Right ventricle myocardium superior (tissue), 1 donor: ENCODE results near the gene MFAP4. TPM values are rescaled to one million over a fixed set of nuclear protein-coding genes. Genes with fewer than 3 reads are reported as not detected.

Source experiments
- ATAC-seq: fragments of 200-7000 bp; cut with Tn5 transposase; one replicate; pipeline ENCODE4 v1.9.1; 2020; ENCODE audit warnings: mild to moderate bottlenecking; ENCODE audit not compliant: poor library complexity
- DNase-seq: peaks from one replicate; pipeline ENCODE4 v3.0.0-alpha.2; 2020
- intact Hi-C: fragments of 100-400 bp; cut with DNase I; formaldehyde crosslinking; loops from one replicate; pipeline ENCODE4 v1.11.2; 2022
- total RNA-seq: library from RNA; stranded (reverse); fragmentation: NEBNext Ultra II Directional; extraction: Animal tissue kit (Norgen Biotek cat#: 25700); gene quantifications from one replicate; pipeline ENCODE4 v1.2.1, GENCODE V29; 2021
- donor health status: DM: no; HTN: yes; CAD: no; lungs with severe emphysema.

The MFAP4 gene
- total RNA-seq, 1 donor from 2014 or later, result 42.9 TPM

GRCh38 chr17:19376811-19377210 is 10.2 kb downstream of the MFAP4 start:
- DNase-seq (no peak), ATAC-seq (no peak)
- intact Hi-C loops, result no loop called here

- no peak for ATAC-seq
- intact Hi-C loops, result no loop called here
These were observed 11.3 kb downstream of the MFAP4 start for GRCh38 chr17:19375732-19376131.

GRCh38 chr17:19374136-19374535 is 12.9 kb downstream of the MFAP4 start:
- DNase-seq, result no peak
- ATAC-seq, result no peak
- intact Hi-C loops, result no loop called here

More at GRCh38 chr17:19375732-19376131, 11.3 kb downstream of the MFAP4 start:
- no peak for DNase-seq

GRCh38 chr17:19372866-19373504 is 14.0 kb downstream of the MFAP4 start:
- DNase-seq (no peak), ATAC-seq (no peak)
- intact Hi-C loops, result no loop called here

GRCh38 chr17:19372439-19372838 is 14.6 kb downstream of the MFAP4 start:
- intact Hi-C loops, result no loop called here
- ATAC-seq (no peak), DNase-seq (no peak)

GRCh38 chr17:19372011-19372370 is 15.0 kb downstream of the MFAP4 start:
- no peak for DNase-seq
- no peak for ATAC-seq
- intact Hi-C loops, result no loop called here

- ATAC-seq (no peak), DNase-seq (no peak)
- intact Hi-C loops, result no loop called here
These were observed 15.6 kb downstream of the MFAP4 start for GRCh38 chr17:19371259-19372010.

GRCh38 chr17:19370493-19370960 is 16.5 kb downstream of the MFAP4 start:
- peak; percentile 76 for DNase-seq
- intact Hi-C loops, result no loop called here
- ATAC-seq, result peak; percentile 56

- intact Hi-C loops, result no loop called here
- DNase-seq (no peak), ATAC-seq (peak; percentile 58)
These were observed 17.0 kb downstream of the MFAP4 start for GRCh38 chr17:19369846-19370492.

- intact Hi-C loops, result no loop called here
- ATAC-seq, result no peak
- DNase-seq, result no peak
These were observed 17.7 kb downstream of the MFAP4 start for GRCh38 chr17:19369107-19369778.

GRCh38 chr17:19368229-19368628 is 18.8 kb downstream of the MFAP4 start:
- DNase-seq, result no peak
- intact Hi-C loops, result no loop called here
- ATAC-seq, result no peak

GRCh38 chr17:19366637-19366972 is 20.4 kb downstream of the MFAP4 start:
- no peak for DNase-seq

GRCh38 chr17:19365833-19366636 is 21.0 kb downstream of the MFAP4 start:
- intact Hi-C loops, result no loop called here
- ATAC-seq (no peak), DNase-seq (no peak)

More at GRCh38 chr17:19366637-19366972, 20.4 kb downstream of the MFAP4 start:
- ATAC-seq, result no peak
- intact Hi-C loops, result no loop called here

GRCh38 chr17:19365499-19365817 is 21.5 kb downstream of the MFAP4 start:
- no peak for ATAC-seq
- DNase-seq, result no peak
- intact Hi-C loops, result no loop called here

GRCh38 chr17:19364699-19365498 is 22.1 kb downstream of the MFAP4 start:
- DNase-seq (peak; percentile 42), ATAC-seq (no peak)
- intact Hi-C loops, result loop anchor here (5.0 kb wide), 1 partner anchor 397 kb away; no protein-coding TSS in a partner anchor

GRCh38 chr17:19363460-19364035 is 23.4 kb downstream of the MFAP4 start:
- DNase-seq (peak; percentile 38), ATAC-seq (no peak)
- intact Hi-C loops, result loop anchor here (2.0 to 5.0 kb wide), 2 partner anchors 83 to 399 kb away; no protein-coding TSS in a partner anchor

GRCh38 chr17:19363114-19363438 is 23.9 kb downstream of the MFAP4 start:
- DNase-seq (no peak), ATAC-seq (no peak)
- intact Hi-C loops, result loop anchor here (2.0 to 5.0 kb wide), 2 partner anchors 84 to 399 kb away; no protein-coding TSS in a partner anchor
